ENCODE data around the gene SGCD.

- TF ChIP-seq, protein P1, sequence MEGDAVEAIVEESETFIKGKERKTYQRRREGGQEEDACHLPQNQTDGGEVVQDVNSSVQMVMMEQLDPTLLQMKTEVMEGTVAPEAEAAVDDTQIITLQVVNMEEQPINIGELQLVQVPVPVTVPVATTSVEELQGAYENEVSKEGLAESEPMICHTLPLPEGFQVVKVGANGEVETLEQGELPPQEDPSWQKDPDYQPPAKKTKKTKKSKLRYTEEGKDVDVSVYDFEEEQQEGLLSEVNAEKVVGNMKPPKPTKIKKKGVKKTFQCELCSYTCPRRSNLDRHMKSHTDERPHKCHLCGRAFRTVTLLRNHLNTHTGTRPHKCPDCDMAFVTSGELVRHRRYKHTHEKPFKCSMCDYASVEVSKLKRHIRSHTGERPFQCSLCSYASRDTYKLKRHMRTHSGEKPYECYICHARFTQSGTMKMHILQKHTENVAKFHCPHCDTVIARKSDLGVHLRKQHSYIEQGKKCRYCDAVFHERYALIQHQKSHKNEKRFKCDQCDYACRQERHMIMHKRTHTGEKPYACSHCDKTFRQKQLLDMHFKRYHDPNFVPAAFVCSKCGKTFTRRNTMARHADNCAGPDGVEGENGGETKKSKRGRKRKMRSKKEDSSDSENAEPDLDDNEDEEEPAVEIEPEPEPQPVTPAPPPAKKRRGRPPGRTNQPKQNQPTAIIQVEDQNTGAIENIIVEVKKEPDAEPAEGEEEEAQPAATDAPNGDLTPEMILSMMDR (IDR thresholded peaks at IDR 0.05; ENCODE audit: insufficient read depth, low read length), result peak; percentile 0
- no peak for TF ChIP-seq POLR2AphosphoS5 (IDR thresholded peaks at IDR 0.05; ENCODE audit: low read depth)
- no peak for TF ChIP-seq REST (IDR thresholded peaks at IDR 0.05; ENCODE audit: insufficient replicate concordance, low read depth)
- no peak for TF ChIP-seq GABPA (IDR thresholded peaks at IDR 0.05; ENCODE audit: low read depth)
- no peak for TF ChIP-seq SPI1 (IDR thresholded peaks at IDR 0.05; ENCODE audit: borderline replicate concordance, low read depth)
Observed at GRCh38 chr5:156815988-156816599, 489.1 kb downstream of the SGCD start.
